Transverse colon (tissue), 4 donors: ENCODE results near the gene NEUROD2.

Source experiments
- EP300 ChIP-seq: sonication (generic); formaldehyde crosslinking; IDR thresholded peaks from one replicate; pipeline ENCODE4 v1.6.1; 2017; ENCODE audit warnings: antibody characterized with exemption, low read depth
- POLR2A ChIP-seq: fragments of 450-650 bp; IDR thresholded peaks from one replicate; pipeline ENCODE4 v1.6.1; 2016; ENCODE audit warnings: antibody characterized with exemption, mild to moderate bottlenecking, moderate library complexity
- POLR2AphosphoS5 ChIP-seq, 3 donors: sonication (generic); formaldehyde crosslinking; IDR thresholded peaks; one replicate each; pipeline ENCODE4 v1.6.1; 2016; ENCODE audit warnings: antibody characterized with exemption in 3 of 3
- TF ChIP-seq, protein P1 (sequence below), 5 experiments: fragments of 200-600 bp in 3 of 5; fragments of 450-650 bp in 2 of 5; sonication (generic) in 3 of 5; IDR thresholded peaks; 1 replicate in 2 of 5; 2 replicates in 3 of 5; pipeline ENCODE4 v1.5.1; 2016 to 2017; ENCODE audit warnings: antibody characterized with exemption in 5 of 5, inconsistent platforms in 3 of 5, mild to moderate bottlenecking in 2 of 5, moderate library complexity in 1 of 5

GRCh38 chr17:39578272-39578671, 29.4 kb downstream of the NEUROD2 start:
- TF ChIP-seq, protein P1, sequence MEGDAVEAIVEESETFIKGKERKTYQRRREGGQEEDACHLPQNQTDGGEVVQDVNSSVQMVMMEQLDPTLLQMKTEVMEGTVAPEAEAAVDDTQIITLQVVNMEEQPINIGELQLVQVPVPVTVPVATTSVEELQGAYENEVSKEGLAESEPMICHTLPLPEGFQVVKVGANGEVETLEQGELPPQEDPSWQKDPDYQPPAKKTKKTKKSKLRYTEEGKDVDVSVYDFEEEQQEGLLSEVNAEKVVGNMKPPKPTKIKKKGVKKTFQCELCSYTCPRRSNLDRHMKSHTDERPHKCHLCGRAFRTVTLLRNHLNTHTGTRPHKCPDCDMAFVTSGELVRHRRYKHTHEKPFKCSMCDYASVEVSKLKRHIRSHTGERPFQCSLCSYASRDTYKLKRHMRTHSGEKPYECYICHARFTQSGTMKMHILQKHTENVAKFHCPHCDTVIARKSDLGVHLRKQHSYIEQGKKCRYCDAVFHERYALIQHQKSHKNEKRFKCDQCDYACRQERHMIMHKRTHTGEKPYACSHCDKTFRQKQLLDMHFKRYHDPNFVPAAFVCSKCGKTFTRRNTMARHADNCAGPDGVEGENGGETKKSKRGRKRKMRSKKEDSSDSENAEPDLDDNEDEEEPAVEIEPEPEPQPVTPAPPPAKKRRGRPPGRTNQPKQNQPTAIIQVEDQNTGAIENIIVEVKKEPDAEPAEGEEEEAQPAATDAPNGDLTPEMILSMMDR (IDR thresholded peaks at IDR 0.05): no peak
- TF ChIP-seq EP300: no peak
- TF ChIP-seq POLR2A: no peak
- TF ChIP-seq POLR2AphosphoS5 (IDR thresholded peaks at IDR 0.05): no peak
